ENCODE data around the gene FADS2. TPM values are rescaled to one million over a fixed set of nuclear protein-coding genes. Genes with fewer than 3 reads are reported as not detected.

The FADS2 gene
- total and polyA plus RNA-seq, 10 of the 15 experiments (the other 5 are each of a cell fraction or from before 2014, with no cell fraction given) = 3.3 to 313 (median 149) TPM

DNA sequence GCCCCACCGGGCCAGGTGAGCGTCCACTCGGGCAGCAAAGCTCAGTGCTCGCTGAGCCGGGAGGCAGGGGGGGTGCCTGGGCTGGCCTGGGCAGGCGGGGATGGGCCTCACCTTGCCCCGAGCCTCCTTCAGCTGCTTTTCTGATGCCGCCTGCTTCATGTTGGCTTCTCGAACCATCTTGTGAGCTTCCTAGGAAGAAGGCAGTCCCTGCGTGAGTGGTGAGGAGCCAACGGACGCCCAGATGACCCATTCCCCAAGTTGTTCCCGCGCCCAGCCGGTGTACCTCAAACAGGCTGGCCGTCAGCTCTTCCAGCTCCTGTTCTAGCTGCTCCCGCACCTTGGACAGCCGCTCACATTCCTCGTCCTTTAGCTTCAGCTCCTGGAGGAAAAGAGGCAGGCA, 79.2 kb downstream of the FADS2 start (continued):
- TF ChIP-seq, protein P1, sequence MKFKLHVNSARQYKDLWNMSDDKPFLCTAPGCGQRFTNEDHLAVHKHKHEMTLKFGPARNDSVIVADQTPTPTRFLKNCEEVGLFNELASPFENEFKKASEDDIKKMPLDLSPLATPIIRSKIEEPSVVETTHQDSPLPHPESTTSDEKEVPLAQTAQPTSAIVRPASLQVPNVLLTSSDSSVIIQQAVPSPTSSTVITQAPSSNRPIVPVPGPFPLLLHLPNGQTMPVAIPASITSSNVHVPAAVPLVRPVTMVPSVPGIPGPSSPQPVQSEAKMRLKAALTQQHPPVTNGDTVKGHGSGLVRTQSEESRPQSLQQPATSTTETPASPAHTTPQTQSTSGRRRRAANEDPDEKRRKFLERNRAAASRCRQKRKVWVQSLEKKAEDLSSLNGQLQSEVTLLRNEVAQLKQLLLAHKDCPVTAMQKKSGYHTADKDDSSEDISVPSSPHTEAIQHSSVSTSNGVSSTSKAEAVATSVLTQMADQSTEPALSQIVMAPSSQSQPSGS (IDR thresholded peaks at IDR 0.05; ENCODE audit: low read length) = no peak
- TF ChIP-seq TCF3 (IDR thresholded peaks at IDR 0.05; ENCODE audit: borderline replicate concordance, insufficient read depth, low read depth, low read length) = no peak
- TF ChIP-seq SRF (IDR thresholded peaks at IDR 0.05; ENCODE audit: low read depth in 2 of 2, low read length in 2 of 2) = no peak
- no peak for TF ChIP-seq CBX3 (IDR thresholded peaks at IDR 0.05; ENCODE audit: borderline replicate concordance, low read depth)
- TF ChIP-seq WRNIP1 (IDR thresholded peaks at IDR 0.05; ENCODE audit: borderline replicate concordance, low read depth, low read length) = no peak

GRCh38 chr11:61907871-61908729, 80.0 kb downstream of the FADS2 start:
- no peaks in the 10 kb centered on the region for H3K9me3 ChIP-seq (replicated peaks; ENCODE audit: control insufficient read depth, insufficient read depth, low read length)
- H3K36me3 ChIP-seq (ENCODE audit: control insufficient read depth in 2 of 2, insufficient read depth in 2 of 2, low read length in 1 of 2) = no peaks in the 10 kb centered on the region
- H3K27me3 ChIP-seq (replicated peaks in 1 of 2; ENCODE audit: control insufficient read depth in 2 of 2, insufficient read depth in 2 of 2, low read length in 1 of 2) = no peaks in the 10 kb centered on the region; a peak in 1 of 4 replicates
- in situ Hi-C loops (cut with MboI) (no loop called here), intact Hi-C loops (cut with micrococcal nuclease; ENCODE audit: unreplicated experiment) (no loop called here)
- DNase-seq (ENCODE audit: low read depth, low spot score) = no peak
- ChIA-PET CTCF (interaction anchor here (0.9 to 3.7 kb wide), 4 partner anchors 9 to 174 kb away, joined by 3 to 22 read pairs (median 7); no protein-coding TSS in a partner anchor), POLR2A (interaction anchor here (0.5 kb wide), 1 partner anchor 36 kb away, joined by 4 read pairs; no protein-coding TSS in a partner anchor), RAD21 (ENCODE audit: unreplicated experiment) (interaction anchor here (0.6 to 2.1 kb wide), 4 partner anchors 40 to 954 kb away, joined by 3 to 9 read pairs (median 3); no protein-coding TSS in a partner anchor), SMC1A (ENCODE audit: uncharacterized antibody, unreplicated experiment) (interaction anchor here (0.9 to 1.6 kb wide), 2 partner anchors 9 to 39 kb away, joined by 3 to 4 read pairs; no protein-coding TSS in a partner anchor)
- no peak overlapping the region for H3K9ac ChIP-seq (ENCODE audit: control insufficient read depth, insufficient read depth, low read length)
- no peak overlapping the region for H3K4me3 ChIP-seq
- no peak overlapping the region for H3K4me2 ChIP-seq (ENCODE audit: control insufficient read depth, insufficient read depth)
- no TSS peak for BruUV-seq (replicated peaks)
- H3K4me1 ChIP-seq (ENCODE audit: control insufficient read depth, insufficient read depth, low read length) = no peaks in the 10 kb centered on the region
- TF ChIP-seq CHD2 (IDR thresholded peaks at IDR 0.05; ENCODE audit: borderline replicate concordance, low read depth, low read length) = no peak
- TF ChIP-seq ZBED1 (IDR thresholded peaks at IDR 0.05; ENCODE audit: borderline replicate concordance) = no peak
- no peaks in the 10 kb centered on the region for H3K79me2 ChIP-seq (ENCODE audit: control insufficient read depth, insufficient read depth, low read length)
- H4K20me1 ChIP-seq (ENCODE audit: control insufficient read depth, insufficient read depth) = no peaks in the 10 kb centered on the region
- no peak overlapping the region for H2AFZ ChIP-seq (ENCODE audit: control insufficient read depth, low read depth, low read length)
- no peak for ATAC-seq
- no peak for FAIRE-seq
- WGBS (ENCODE audit: insufficient coverage, insufficient replicate concordance, low lambda C conversion rate, missing lambda C conversion rate) = 43% methylated on average over 17 of the region's 21 CpGs
- no peak overlapping the region for H3K27ac ChIP-seq (ENCODE audit: control insufficient read depth, insufficient read depth)

Data from GM12878 (cell line).